ENCODE data around the gene POM121. TPM values are rescaled to one million over a fixed set of nuclear protein-coding genes. Genes with fewer than 3 reads are reported as not detected.
"Not testable (repeated sequence)": the region's sequence is repeated elsewhere in the genome, so short reads cannot be mapped to it uniquely, and the experiment has no call there.

The POM121 gene
- polyA plus RNA-seq, 1 donor (not counting 4 experiments of a cell fraction or from before 2014, with no cell fraction given): 4.0 TPM

DNA sequence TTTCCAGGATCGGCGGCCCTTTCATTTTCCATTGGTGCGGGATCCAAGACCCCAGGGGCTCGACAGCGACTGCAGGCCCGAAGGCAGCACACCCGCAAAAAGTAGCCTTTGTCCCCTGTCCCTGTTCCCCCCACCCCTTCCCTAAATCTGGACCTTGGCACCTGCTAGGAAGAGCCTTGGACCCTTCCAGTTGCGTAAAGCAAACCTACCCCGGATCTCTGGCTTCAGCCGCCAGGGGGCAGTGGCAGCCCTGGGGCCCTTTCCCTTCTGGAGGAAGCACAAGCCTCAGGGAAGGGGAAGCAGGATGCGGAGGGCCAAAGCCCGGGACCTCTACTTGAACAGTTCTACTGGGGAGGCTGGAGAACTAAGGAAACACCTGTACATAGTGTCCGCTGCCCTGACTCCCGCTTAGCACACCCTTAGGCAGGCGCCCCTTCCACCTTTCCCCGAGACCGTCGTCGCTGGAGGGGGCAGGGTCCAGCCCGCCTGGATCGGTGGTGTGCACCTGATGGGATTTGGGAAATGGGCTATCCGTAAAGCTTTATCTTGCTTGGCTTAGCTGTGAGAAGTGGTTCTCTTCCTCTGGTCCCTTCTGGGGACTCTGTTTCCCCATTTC is 21.3 kb downstream of the POM121 start:
- H4K20me1 ChIP-seq (ENCODE audit: control insufficient read depth, extremely low read depth, insufficient read depth, low read length); DNase-seq (ENCODE audit: low read depth, low spot score); H3K27ac ChIP-seq (ENCODE audit: control insufficient read depth, insufficient read depth, low read length); H3K4me1 ChIP-seq (ENCODE audit: control insufficient read depth, extremely low read depth, insufficient read depth, low read length); H2AFZ ChIP-seq (ENCODE audit: control insufficient read depth, low read length); H3K79me2 ChIP-seq (ENCODE audit: control insufficient read depth, insufficient read depth, low read length); H3K9me3 ChIP-seq (ENCODE audit: control insufficient read depth, low read depth, low read length); dilution Hi-C loops (cut with MboI; ENCODE audit: extremely low pct_ligation_motif_present, low sequenced_read_pairs); FAIRE-seq; H3K4me2 ChIP-seq (ENCODE audit: control insufficient read depth, extremely low read depth, insufficient read depth, low read depth, low read length); H3K4me3 ChIP-seq (ENCODE audit: control insufficient read depth in 2 of 3, extremely low read depth in 1 of 3, insufficient read depth in 2 of 3, low read depth in 1 of 3, low read length in 3 of 3); H3K36me3 ChIP-seq (ENCODE audit: control insufficient read depth in 2 of 2, extremely low read depth in 1 of 2, insufficient read depth in 2 of 2, low read length in 2 of 2); H3K9me1 ChIP-seq (ENCODE audit: control insufficient read depth, extremely low read depth, insufficient read depth, low read length); H3K27me3 ChIP-seq (ENCODE audit: control insufficient read depth, extremely low read depth, insufficient read depth, low read length); H3K9ac ChIP-seq (ENCODE audit: control insufficient read depth, extremely low read depth, insufficient read depth, low read length): not testable (repeated sequence)
- TF ChIP-seq, protein P1, sequence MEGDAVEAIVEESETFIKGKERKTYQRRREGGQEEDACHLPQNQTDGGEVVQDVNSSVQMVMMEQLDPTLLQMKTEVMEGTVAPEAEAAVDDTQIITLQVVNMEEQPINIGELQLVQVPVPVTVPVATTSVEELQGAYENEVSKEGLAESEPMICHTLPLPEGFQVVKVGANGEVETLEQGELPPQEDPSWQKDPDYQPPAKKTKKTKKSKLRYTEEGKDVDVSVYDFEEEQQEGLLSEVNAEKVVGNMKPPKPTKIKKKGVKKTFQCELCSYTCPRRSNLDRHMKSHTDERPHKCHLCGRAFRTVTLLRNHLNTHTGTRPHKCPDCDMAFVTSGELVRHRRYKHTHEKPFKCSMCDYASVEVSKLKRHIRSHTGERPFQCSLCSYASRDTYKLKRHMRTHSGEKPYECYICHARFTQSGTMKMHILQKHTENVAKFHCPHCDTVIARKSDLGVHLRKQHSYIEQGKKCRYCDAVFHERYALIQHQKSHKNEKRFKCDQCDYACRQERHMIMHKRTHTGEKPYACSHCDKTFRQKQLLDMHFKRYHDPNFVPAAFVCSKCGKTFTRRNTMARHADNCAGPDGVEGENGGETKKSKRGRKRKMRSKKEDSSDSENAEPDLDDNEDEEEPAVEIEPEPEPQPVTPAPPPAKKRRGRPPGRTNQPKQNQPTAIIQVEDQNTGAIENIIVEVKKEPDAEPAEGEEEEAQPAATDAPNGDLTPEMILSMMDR (optimal IDR thresholded peaks at IDR 0.05 in 1 of 3, IDR thresholded peaks at IDR 0.05 in 1 of 3, conservative IDR thresholded peaks at IDR 0.05 in 1 of 3; ENCODE audit: extremely low read depth in 1 of 3, insufficient read depth in 2 of 3, low read length in 3 of 3): peak in 1 of 3 experiments; percentile 27

GRCh38 chr7:72948714-72949113 is 23.8 kb downstream of the POM121 start:
- H3K9me1 ChIP-seq (ENCODE audit: control insufficient read depth, extremely low read depth, insufficient read depth, low read length); H3K27ac ChIP-seq (ENCODE audit: control insufficient read depth, insufficient read depth, low read length): not testable (repeated sequence)

DNA sequence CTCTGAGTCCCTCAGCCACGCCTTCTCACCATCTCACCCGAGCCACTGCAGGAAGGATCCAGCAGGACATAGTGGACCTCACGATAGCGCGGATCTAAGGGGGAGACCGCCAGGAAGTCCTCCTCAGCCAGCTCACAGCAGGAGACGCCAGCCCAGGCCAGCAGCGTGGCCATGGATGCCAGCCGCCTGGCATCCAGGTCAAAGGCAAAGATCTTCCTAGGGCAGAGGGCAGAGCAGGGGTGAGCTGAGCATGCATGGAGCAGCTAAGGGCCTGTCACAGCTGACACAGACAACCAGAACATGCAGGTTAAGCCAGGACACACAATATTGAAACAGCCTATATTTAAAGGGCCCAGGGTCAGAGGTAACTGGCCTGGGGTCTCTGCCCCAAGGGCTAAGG is 24.4 kb downstream of the POM121 start:
- H3K36me3 ChIP-seq (ENCODE audit: control insufficient read depth in 2 of 2, extremely low read depth in 1 of 2, insufficient read depth in 2 of 2, low read length in 2 of 2); H3K4me1 ChIP-seq (ENCODE audit: control insufficient read depth, extremely low read depth, insufficient read depth, low read length); H3K4me2 ChIP-seq (ENCODE audit: control insufficient read depth, extremely low read depth, insufficient read depth, low read depth, low read length); H4K20me1 ChIP-seq (ENCODE audit: control insufficient read depth, extremely low read depth, insufficient read depth, low read length); H3K9me1 ChIP-seq (ENCODE audit: control insufficient read depth, extremely low read depth, insufficient read depth, low read length); FAIRE-seq; DNase-seq (ENCODE audit: low read depth, low spot score); H3K27ac ChIP-seq (ENCODE audit: control insufficient read depth, insufficient read depth, low read length); H3K9ac ChIP-seq (ENCODE audit: control insufficient read depth, extremely low read depth, insufficient read depth, low read length); H2AFZ ChIP-seq (ENCODE audit: control insufficient read depth, low read length); H3K9me3 ChIP-seq (ENCODE audit: control insufficient read depth, low read depth, low read length); H3K4me3 ChIP-seq (ENCODE audit: control insufficient read depth in 2 of 3, extremely low read depth in 1 of 3, insufficient read depth in 2 of 3, low read depth in 1 of 3, low read length in 3 of 3); H3K27me3 ChIP-seq (ENCODE audit: control insufficient read depth, extremely low read depth, insufficient read depth, low read length); H3K79me2 ChIP-seq (ENCODE audit: control insufficient read depth, insufficient read depth, low read length); dilution Hi-C loops (cut with MboI; ENCODE audit: extremely low pct_ligation_motif_present, low sequenced_read_pairs): not testable (repeated sequence)

More at GRCh38 chr7:72948714-72949113, 23.8 kb downstream of the POM121 start:
- FAIRE-seq; H3K79me2 ChIP-seq (ENCODE audit: control insufficient read depth, insufficient read depth, low read length); H3K4me2 ChIP-seq (ENCODE audit: control insufficient read depth, extremely low read depth, insufficient read depth, low read depth, low read length); H3K27me3 ChIP-seq (ENCODE audit: control insufficient read depth, extremely low read depth, insufficient read depth, low read length); H4K20me1 ChIP-seq (ENCODE audit: control insufficient read depth, extremely low read depth, insufficient read depth, low read length); H3K4me1 ChIP-seq (ENCODE audit: control insufficient read depth, extremely low read depth, insufficient read depth, low read length); H3K9ac ChIP-seq (ENCODE audit: control insufficient read depth, extremely low read depth, insufficient read depth, low read length); H3K9me3 ChIP-seq (ENCODE audit: control insufficient read depth, low read depth, low read length); H3K4me3 ChIP-seq (ENCODE audit: control insufficient read depth in 2 of 3, extremely low read depth in 1 of 3, insufficient read depth in 2 of 3, low read depth in 1 of 3, low read length in 3 of 3); DNase-seq (ENCODE audit: low read depth, low spot score); H3K36me3 ChIP-seq (ENCODE audit: control insufficient read depth in 2 of 2, extremely low read depth in 1 of 2, insufficient read depth in 2 of 2, low read length in 2 of 2); dilution Hi-C loops (cut with MboI; ENCODE audit: extremely low pct_ligation_motif_present, low sequenced_read_pairs); H2AFZ ChIP-seq (ENCODE audit: control insufficient read depth, low read length): not testable (repeated sequence)

DNA sequence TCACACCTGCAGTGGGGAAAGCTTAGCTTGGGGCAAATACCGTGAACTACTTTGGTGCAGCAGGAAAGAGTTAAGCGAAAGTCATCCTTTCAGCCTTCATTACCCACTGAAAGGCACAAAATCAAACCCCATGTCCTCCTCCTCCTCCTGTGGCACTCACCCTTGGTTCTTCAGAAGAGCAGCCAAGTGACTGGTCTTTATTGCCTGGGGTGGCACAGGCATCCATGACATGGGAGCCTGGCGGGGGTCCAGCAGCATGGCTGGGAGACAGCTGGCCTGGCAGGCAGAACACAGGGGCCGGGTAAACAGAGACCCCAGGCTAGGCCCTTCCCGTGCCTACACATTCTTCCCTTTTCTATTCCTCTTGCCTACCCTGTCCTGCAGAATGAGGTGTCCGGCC is 24.8 kb downstream of the POM121 start:
- H3K9me3 ChIP-seq (ENCODE audit: control insufficient read depth, low read depth, low read length); H3K4me1 ChIP-seq (ENCODE audit: control insufficient read depth, extremely low read depth, insufficient read depth, low read length); FAIRE-seq; H4K20me1 ChIP-seq (ENCODE audit: control insufficient read depth, extremely low read depth, insufficient read depth, low read length); H3K27me3 ChIP-seq (ENCODE audit: control insufficient read depth, extremely low read depth, insufficient read depth, low read length); H3K27ac ChIP-seq (ENCODE audit: control insufficient read depth, insufficient read depth, low read length); H3K4me3 ChIP-seq (ENCODE audit: control insufficient read depth in 2 of 3, extremely low read depth in 1 of 3, insufficient read depth in 2 of 3, low read depth in 1 of 3, low read length in 3 of 3); H3K36me3 ChIP-seq (ENCODE audit: control insufficient read depth in 2 of 2, extremely low read depth in 1 of 2, insufficient read depth in 2 of 2, low read length in 2 of 2); H3K9ac ChIP-seq (ENCODE audit: control insufficient read depth, extremely low read depth, insufficient read depth, low read length); H3K4me2 ChIP-seq (ENCODE audit: control insufficient read depth, extremely low read depth, insufficient read depth, low read depth, low read length); H3K9me1 ChIP-seq (ENCODE audit: control insufficient read depth, extremely low read depth, insufficient read depth, low read length); DNase-seq (ENCODE audit: low read depth, low spot score); H3K79me2 ChIP-seq (ENCODE audit: control insufficient read depth, insufficient read depth, low read length); dilution Hi-C loops (cut with MboI; ENCODE audit: extremely low pct_ligation_motif_present, low sequenced_read_pairs); H2AFZ ChIP-seq (ENCODE audit: control insufficient read depth, low read length): not testable (repeated sequence)
